SK-N-SH (cell line): Measurements from ENCODE around the gene MBLAC1. TPM values are rescaled to one million over a fixed set of nuclear protein-coding genes. Genes with fewer than 3 reads are reported as not detected.
A peak's percentile ranks its signal among the peaks of the same experiment; 100 is the strongest.

ENCODE experiments used
- CHD2 ChIP-seq: fragments of 150-350 bp; IDR thresholded peaks from 2 replicates; pipeline ENCODE4 v1.6.1; 2018; ENCODE audit warnings: low read length; ENCODE audit not compliant: partially characterized antibody
- EP300 ChIP-seq, 2 experiments: IDR thresholded peaks; 2 replicates each; pipeline versions ENCODE4 v1.4.0 to v1.6.1; 2012; ENCODE audit warnings: borderline replicate concordance in 1 of 2, low read depth in 1 of 2, low read length in 1 of 2
- GABPA ChIP-seq: IDR thresholded peaks from 2 replicates; pipeline ENCODE4 v1.4.0; 2012; ENCODE audit warnings: low read depth, mild to moderate bottlenecking
- POLR2AphosphoS5 ChIP-seq: IDR thresholded peaks from 2 replicates; pipeline ENCODE4 v1.6.1; 2012; ENCODE audit warnings: low read depth, low read length
- RCOR1 ChIP-seq: fragments of 150-350 bp; IDR thresholded peaks from 2 replicates; pipeline ENCODE4 v1.6.1; 2017; ENCODE audit warnings: antibody characterized with exemption, low read length
- SMC3 ChIP-seq: IDR thresholded peaks from 2 replicates; pipeline ENCODE4 v1.6.1; 2012; ENCODE audit warnings: low read depth, low read length, improper control_type of control experiment
- TAF1 ChIP-seq: IDR thresholded peaks from 2 replicates; pipeline ENCODE4 v1.6.1; 2012; ENCODE audit warnings: low read depth, mild to moderate bottlenecking, low read length, moderate library complexity, borderline replicate concordance
- polyA plus RNA-seq, 3 experiments: library from polyadenylated mRNA; depleted of rRNA; stranded (reverse); fragments of >200 nt; gene quantifications; 2 replicates each; pipeline ENCODE4 v1.2.3, GENCODE V29; 2012
- small RNA-seq, 7 experiments: library from RNA; depleted of rRNA; stranded (forward); fragments of <200 nt; gene quantifications; one replicate each; pipeline ENCODE3, GENCODE V24; 2012
- TF ChIP-seq, protein P1 (sequence below): IDR thresholded peaks from 2 replicates; pipeline ENCODE4; 2012

The MBLAC1 gene
- polyA plus RNA-seq, 1 of the 3 experiments (the other 2 are of a cell fraction) = 4.4 TPM

DNA sequence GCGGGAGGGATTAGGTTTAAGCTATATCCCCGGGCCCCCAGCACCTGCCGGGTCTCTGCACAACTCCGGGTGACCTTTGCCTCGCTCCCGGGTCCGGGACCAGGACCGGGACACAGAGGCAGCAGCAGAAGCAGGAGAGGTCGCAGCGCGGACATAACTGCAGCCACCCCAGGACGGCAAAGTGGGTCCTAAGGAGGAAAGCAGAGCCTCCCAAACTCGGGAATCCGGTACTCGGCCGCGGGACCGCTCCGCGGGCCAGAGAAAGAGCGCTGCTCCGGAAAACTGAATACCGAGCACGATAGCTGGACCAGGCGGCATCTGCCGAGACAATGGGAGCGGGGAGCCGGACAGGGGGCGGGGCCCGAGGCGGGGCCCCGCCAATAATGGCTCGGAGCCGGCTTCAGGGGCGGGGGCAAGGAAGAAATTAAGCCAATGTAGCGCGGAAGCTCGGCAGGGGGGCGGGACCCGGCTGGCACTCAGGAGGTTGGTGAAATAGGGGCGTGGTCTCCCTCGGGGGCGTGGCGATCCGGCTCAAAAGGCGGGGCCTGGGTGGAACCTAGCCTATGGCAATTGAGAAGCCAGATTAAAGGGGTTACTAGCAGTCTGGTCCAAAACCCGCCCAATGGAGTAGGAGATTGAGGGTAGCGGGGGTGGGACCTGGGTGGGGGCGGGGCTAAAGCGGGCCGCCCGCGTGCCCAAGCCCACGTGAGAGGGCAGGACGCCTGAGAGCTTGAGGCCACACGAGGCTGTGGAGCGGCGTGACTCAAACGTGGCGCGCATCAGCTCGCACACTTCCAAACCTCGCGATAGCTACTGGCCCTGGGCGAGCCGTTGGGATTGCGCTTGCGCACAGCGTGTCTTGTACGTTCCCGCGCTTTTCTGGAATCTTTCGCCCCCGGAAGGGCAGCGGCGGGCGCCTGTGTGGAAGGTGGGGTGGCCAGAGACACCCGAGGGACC lies 50.6 kb downstream of the MBLAC1 start, which contains the start of the genes GPC2 and STAG3 (continued):
- TF ChIP-seq, protein P1, sequence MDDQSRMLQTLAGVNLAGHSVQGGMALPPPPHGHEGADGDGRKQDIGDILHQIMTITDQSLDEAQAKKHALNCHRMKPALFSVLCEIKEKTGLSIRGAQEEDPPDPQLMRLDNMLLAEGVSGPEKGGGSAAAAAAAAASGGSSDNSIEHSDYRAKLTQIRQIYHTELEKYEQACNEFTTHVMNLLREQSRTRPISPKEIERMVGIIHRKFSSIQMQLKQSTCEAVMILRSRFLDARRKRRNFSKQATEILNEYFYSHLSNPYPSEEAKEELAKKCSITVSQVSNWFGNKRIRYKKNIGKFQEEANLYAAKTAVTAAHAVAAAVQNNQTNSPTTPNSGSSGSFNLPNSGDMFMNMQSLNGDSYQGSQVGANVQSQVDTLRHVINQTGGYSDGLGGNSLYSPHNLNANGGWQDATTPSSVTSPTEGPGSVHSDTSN = 0 out of 2 replicates have a peak, but pooled peaks have one; percentile 23
- TF ChIP-seq GABPA = no peak
- no peak for TF ChIP-seq RCOR1
- TF ChIP-seq SMC3 = no peak
- peak; percentile 95 for TF ChIP-seq POLR2AphosphoS5
- TF ChIP-seq TAF1 = peak; percentile 92
- TF ChIP-seq CHD2 = peak; percentile 33
- TF ChIP-seq EP300 (IDR thresholded peaks at IDR 0.05; ENCODE audit: borderline replicate concordance in 1 of 2, low read depth in 1 of 2, low read length in 1 of 2) = no peak
- TF ChIP-seq, all 33 proteins: peak for 13

Small RNAs within 50 kb of the gene (small RNA-seq; reads per million reads assigned to genes)
- 2,364 to 78,955 (median 46,287) reads per million in 7 experiments for gene MIR106B
- gene MIR25 = 1,078 to 34,781 (median 8,050) reads per million in 7 experiments
- 1,220 to 84,458 (median 30,320) reads per million in 7 experiments for gene MIR93

Other genes starting within 250 kb of the MBLAC1 start
- not detected in 2 replicates for gene OR2AE1, start 249.9 kb upstream of the MBLAC1 start, polyA plus RNA-seq (2012; rRNA removed)
- gene TRIM4, start 207.4 kb upstream of the MBLAC1 start, polyA plus RNA-seq (2012; rRNA removed) = 6.6 and 7.6 TPM in 2 replicates
- gene GJC3, start 197.3 kb upstream of the MBLAC1 start, polyA plus RNA-seq (2012; rRNA removed) = not detected in 2 replicates
- 0.15 TPM in 1 of 2 replicates, not detected in the other for gene AZGP1, start 150.9 kb upstream of the MBLAC1 start, polyA plus RNA-seq (2012; rRNA removed)
- 21.1 and 30.7 TPM in 2 replicates for gene ZKSCAN1, start 111.4 kb upstream of the MBLAC1 start, polyA plus RNA-seq (2012; rRNA removed)
- gene ZSCAN21, start 77.2 kb upstream of the MBLAC1 start, polyA plus RNA-seq (2012; rRNA removed) = 17.5 and 22.8 TPM in 2 replicates
- gene ZNF3, start 45.2 kb upstream of the MBLAC1 start, polyA plus RNA-seq (2012; rRNA removed) = 30.5 and 45.2 TPM in 2 replicates
- gene COPS6, start 38.0 kb upstream of the MBLAC1 start, polyA plus RNA-seq (2012; rRNA removed) = 413 and 435 TPM in 2 replicates
- gene MCM7, start 25.6 kb upstream of the MBLAC1 start, polyA plus RNA-seq (2012; rRNA removed) = 235 and 241 TPM in 2 replicates
- 35.0 and 39.2 TPM in 2 replicates for gene AP4M1, start 25.3 kb upstream of the MBLAC1 start, polyA plus RNA-seq (2012; rRNA removed)
- gene TAF6, start 7.6 kb upstream of the MBLAC1 start, polyA plus RNA-seq (2012; rRNA removed) = 31.7 and 70.5 TPM in 2 replicates
- 52.0 and 65.0 TPM in 2 replicates for gene CNPY4, start 7.3 kb upstream of the MBLAC1 start, polyA plus RNA-seq (2012; rRNA removed)
- 600 and 630 TPM in 2 replicates for gene LAMTOR4, start 22.0 kb downstream of the MBLAC1 start, polyA plus RNA-seq (2012; rRNA removed)
- 13.9 and 16.4 TPM in 2 replicates for gene TRAPPC14, start 31.8 kb downstream of the MBLAC1 start, polyA plus RNA-seq (2012; rRNA removed)
- gene GAL3ST4, start 41.6 kb downstream of the MBLAC1 start, polyA plus RNA-seq (2012; rRNA removed) = 9.0 and 9.4 TPM in 2 replicates
- gene GPC2, start 50.4 kb downstream of the MBLAC1 start, polyA plus RNA-seq (2012; rRNA removed) = 12.9 and 14.2 TPM in 2 replicates
- 0.10 and 0.31 TPM in 2 replicates for gene STAG3, start 51.0 kb downstream of the MBLAC1 start, polyA plus RNA-seq (2012; rRNA removed)
- gene PVRIG, start 93.0 kb downstream of the MBLAC1 start, polyA plus RNA-seq (2012; rRNA removed) = not detected in 2 replicates
- gene SPDYE3, start 180.7 kb downstream of the MBLAC1 start, polyA plus RNA-seq (2012; rRNA removed) = not detected in 2 replicates
- 55.4 and 63.7 TPM in 2 replicates for gene PILRB, start 231.2 kb downstream of the MBLAC1 start, polyA plus RNA-seq (2012; rRNA removed)
- 0.89 and 0.99 TPM in 2 replicates for gene PILRA, start 246.5 kb downstream of the MBLAC1 start, polyA plus RNA-seq (2012; rRNA removed)